Left colon (tissue), 2 donors: ENCODE measurements around the gene IP6K1. TPM values are rescaled to one million over a fixed set of nuclear protein-coding genes. Genes with fewer than 3 reads are reported as not detected.
A peak's percentile ranks its signal among the peaks of the same experiment; 100 is the strongest.

Experiments
- ATAC-seq: fragments of 200-7000 bp; cut with Tn5 transposase; one replicate; pipeline ENCODE4 v1.9.1; 2020; ENCODE audit warnings: mild to moderate bottlenecking, moderate library complexity
- DNase-seq, 2 donors: peaks; one replicate each; pipeline ENCODE4 v3.0.0-alpha.2; 2020
- intact Hi-C, 2 donors: fragments of 100-400 bp; cut with DNase I in 1 of 2; cut with micrococcal nuclease in 1 of 2; formaldehyde crosslinking; loops; one replicate each; pipeline versions ENCODE4 v1.11.2 to v1.14.0; 2022; cut with DNase I, micrococcal nuclease
- total RNA-seq, 2 donors: library from RNA; stranded (reverse); fragmentation: NEBNext Ultra II Directional; extraction: Animal tissue kit (Norgen Biotek cat#: 25700); gene quantifications; one replicate each; pipeline ENCODE4 v1.2.1, GENCODE V29; 2021
- donor health status: DM: no; HTN: no; CAD: no.
- donor health status: DM: yes; HTN: yes; CAD: no.

The IP6K1 gene
- total RNA-seq, 2 donors from 2014 or later, result 29.2 to 36.9 TPM

DNA sequence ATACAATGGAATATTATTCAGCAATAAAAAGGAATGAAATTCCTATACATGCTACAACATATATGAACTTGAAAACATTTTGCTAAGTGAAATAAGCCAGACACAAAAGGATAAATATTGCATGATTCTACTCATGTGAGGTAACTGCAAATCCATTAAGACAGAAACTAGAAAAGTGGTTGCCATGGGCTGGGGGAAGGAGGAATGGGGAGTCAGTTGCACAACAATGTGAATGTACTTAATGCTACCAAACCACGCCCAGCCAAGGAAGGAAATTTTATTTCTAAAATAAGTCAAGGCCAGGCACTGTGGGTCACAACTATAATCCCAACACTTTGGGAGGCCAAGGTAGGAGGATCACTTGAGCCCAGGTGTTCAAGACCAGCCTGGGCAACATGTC is 52.8 kb downstream of the IP6K1 start:
- intact Hi-C loops, result no loop called here
- ATAC-seq, result no peak
- no peak for DNase-seq

- DNase-seq, result no peak
- intact Hi-C loops, result no loop called here
These were observed 53.7 kb downstream of the IP6K1 start for GRCh38 chr3:49732597-49732996.

GRCh38 chr3:49729966-49730609 is 56.3 kb downstream of the IP6K1 start:
- intact Hi-C loops, result no loop called here
- ATAC-seq, result no peak
- no peak for DNase-seq

More at GRCh38 chr3:49732597-49732996, 53.7 kb downstream of the IP6K1 start:
- no peak for ATAC-seq

DNA sequence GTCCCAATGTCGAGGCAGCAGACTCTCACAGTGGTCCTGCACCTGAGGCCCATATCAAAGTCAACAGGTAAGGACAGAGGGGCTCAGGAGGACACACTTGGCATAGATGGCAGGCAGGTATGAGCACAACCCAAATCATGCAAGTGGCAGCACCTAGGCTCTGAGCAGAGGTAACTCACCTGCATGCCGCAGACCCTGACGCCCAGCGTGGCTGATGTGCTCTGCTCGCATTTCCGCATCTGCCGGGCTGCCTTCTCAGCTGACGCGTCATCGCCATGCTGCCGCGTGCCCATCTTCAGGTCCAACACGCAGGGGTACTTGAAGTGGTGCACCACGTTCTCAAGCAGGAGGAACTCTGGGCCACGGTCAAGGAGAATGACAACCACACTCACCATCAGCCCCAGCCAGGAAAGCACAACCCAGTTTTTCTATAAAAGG is 58.4 kb downstream of the IP6K1 start:
- intact Hi-C loops, result no loop called here
- DNase-seq (no peak), ATAC-seq (no peak)

DNA sequence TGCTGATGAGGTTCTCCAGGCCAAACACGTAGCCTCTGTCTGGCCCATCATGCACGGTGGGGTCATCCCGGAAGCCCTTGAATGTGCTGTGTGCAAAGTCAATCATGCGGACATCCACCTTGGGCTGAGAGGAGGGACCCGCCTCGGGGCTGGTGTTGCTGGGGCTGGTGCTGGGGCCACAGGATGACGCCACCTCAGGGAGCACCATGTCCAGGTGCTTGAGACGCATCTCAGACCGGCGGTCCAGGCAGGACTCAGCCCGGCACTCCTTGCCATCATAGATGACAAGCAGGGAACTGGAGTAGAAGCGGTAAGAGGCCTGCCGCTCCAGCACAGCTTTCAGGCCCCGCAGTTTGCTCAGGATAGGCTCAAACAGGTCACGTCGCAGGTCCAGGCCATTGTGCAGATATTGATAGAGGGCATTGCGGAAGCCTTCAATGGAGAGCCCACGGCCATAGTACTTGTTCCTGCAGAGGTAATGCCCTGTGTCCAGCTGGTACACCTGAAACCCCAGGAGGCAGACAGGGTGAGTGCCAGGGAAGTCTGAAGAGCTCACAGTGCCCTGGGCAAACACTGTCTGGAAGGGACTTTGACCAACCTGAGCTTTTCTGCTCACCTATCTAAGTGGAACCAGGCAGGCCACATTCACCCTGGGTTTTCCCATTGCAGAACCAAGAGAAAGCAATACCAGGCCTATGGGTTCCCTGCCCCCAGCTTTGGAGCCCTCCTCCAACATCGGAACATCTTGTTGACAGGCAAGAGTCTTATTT is 59.0 kb downstream of the IP6K1 start:
- no peak for DNase-seq
- no peak for ATAC-seq
- intact Hi-C loops, result no loop called here

DNA sequence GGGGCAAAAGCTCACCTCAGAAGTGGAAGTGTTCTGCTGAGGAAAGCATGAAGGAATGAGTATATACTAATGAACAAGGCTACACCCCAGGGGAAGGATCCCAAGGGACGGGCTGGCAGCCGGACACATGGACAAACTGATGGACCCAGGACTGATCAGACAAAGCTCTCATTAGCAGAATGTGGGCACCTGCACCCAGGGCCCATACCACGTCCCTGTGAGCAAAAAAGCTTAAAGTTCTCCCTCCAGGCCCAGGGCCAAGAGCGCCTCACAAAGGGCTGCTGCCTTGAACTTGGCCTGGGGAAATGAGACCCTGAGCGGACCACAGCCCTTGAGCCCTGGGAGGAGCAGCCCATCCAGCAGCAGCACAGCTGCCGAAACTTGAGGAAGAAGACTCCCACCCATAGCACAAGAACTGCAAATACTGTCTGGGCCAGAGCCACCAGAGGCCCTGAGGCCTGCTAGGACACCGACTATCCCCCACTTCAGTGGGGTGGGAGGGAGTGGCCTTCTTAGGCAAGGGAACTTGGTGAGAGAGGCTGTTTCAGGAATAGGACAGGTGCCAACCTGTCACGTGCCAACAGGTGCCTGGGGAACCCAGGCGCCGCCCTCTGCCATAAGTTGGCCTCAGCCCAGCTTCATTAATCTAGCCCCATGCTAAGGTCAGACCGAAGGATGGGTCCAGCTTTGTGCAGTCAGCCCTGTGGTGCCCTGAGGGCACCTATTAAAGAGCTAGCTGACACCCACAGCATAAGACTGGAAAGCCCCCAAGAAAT is 60.2 kb downstream of the IP6K1 start:
- DNase-seq (peak; percentile 83 to 86), ATAC-seq (peak; percentile 32)
- intact Hi-C loops, result no loop called here

- intact Hi-C loops, result no loop called here
- no peak for ATAC-seq
- DNase-seq, result peak; percentile 50 to 66
These were observed 61.8 kb downstream of the IP6K1 start for GRCh38 chr3:49724586-49724985.

DNA sequence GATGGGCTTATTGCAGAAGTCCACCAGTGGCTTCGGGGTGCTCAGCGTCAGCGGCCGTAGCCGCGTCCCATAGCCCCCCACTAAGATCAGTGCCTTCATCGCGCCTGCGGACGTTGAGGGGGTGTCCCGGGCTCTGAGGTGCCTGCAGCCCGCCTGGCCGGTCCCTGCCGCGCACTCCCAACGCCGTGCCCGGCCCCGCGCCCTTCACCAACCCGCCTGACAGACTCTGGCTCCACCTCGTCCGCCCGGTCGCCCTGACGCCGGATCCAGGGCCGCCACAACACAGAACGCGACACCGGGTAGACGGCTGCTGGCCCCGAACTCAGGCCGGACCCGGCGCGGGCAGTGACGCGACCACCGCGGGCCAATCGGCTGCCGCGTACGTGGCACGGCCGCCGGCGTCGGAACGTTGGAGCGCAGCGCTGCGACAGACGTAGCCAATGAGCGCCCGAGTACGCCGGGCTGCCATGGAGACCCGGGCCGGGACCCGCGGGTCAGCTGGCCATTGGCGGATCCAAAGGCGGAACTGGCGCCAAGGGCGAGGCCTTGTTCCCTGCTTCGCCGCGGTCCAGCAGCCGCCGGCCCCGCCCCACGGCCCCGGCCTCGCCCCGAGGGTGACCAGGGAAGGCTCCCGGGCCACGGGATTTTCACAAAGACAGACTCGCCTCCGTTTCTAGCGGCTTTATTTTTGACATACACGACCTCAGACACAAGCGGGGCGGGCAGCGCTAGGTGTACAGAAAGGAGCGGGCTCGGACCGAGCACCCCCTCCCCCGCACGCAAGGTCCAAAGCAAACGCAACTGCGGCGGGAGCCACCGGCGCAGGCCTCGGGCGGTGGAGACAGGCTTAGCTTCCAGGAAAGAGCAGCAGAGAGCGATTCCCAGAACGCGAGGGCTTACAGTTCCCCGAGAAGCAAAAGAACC is 62.5 kb downstream of the IP6K1 start, which contains the start of gene GMPPB:
GMPPB (minus strand) TSS at position 324 of the 924 bp plus-strand sequence; CDS start at position 99, 225 bp downstream.
- DNase-seq, result peak; percentile 97
- intact Hi-C loops, result no loop called here
- peak; percentile 74 for ATAC-seq

DNA sequence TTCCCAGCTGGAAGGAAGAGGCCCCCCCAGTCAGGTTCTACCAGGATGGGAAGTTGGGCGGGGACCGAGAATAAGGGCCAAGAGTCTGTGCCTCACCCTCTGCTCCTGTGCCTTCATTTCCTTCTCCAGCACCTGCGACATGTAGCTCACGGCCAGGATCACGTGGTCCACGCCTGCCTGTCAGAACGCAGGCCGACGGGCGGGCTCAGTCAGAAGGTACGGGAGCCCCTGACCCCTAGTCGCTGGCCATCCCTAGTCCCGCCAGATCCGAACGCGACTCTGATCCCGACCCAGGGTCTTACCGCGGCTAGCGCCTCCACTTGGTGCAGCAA is 63.1 kb downstream of the IP6K1 start:
- intact Hi-C loops, result no loop called here
- peak; percentile 87 to 92 for DNase-seq
- peak; percentile 61 for ATAC-seq

DNA sequence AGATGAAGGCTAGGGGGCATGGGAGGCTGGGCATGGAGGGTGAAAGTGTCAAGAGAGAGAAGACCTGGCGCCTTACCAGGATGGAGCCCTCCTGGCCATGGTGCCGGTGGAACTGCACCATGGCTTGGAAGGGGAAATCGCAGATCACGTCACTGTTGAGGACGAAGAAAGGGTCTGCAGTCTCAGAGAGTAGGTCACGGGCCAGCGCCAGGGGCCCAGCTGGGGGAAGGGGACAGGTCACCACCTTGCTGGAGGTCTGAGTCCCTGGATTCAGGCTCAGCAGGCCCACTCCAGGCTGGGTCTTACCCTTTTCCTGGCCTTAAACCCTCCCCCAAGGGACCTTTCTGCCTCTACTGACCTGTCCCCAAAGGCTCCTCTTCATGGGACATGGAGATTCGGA is 63.4 kb downstream of the IP6K1 start:
- DNase-seq, result peak in 1 of 2 donors; percentile 42
- intact Hi-C loops, result no loop called here
- no peak for ATAC-seq

DNA sequence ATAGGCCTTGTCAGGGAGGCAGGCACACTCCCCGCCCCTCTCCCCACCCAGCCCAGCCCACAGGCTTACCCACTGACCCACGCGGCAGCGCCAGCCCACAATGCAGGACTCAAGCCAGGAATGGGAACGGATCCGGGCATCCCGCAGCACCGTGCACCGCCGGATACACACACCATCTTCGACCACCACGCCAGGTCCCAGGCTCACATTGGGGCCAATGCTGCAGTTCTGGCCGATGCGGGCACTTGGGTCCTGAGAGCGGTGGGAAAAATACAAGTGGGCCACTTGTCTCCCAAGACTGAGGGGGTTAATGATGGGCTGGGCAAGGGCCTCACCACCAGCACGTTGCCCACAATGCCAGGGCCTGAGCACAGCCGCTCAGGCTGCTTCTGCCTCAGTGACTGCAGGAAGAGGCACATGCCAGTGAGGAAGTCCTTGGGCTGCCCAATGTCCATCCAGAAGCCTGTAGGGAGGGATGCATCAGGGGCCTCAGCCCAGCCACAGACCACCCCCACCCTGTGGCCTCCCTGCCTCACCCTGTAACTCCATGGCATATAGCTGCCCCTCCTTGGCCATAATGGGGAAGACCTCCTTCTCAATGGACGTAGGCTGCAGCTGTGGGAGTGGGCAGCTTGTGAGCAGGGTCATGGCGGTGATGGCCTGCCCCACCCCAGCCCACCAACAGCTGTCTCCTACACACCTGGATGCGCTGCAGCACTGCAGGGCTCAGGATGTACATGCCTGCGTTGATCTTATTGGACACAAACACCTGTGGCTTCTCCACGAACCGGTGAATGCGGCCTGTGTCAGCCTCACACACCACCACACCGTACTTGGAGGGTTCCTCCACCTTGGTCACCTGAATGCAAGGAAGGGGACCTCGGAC is 64.2 kb downstream of the IP6K1 start:
- DNase-seq, result no peak
- ATAC-seq, result no peak
- intact Hi-C loops, result no loop called here

- intact Hi-C loops, result no loop called here
- DNase-seq (no peak), ATAC-seq (no peak)
These were observed 64.8 kb downstream of the IP6K1 start for GRCh38 chr3:49721596-49721895.

- intact Hi-C loops, result no loop called here
- DNase-seq, result no peak
- ATAC-seq, result no peak
These were observed 65.3 kb downstream of the IP6K1 start for GRCh38 chr3:49720855-49721595.

- ATAC-seq (peak; percentile 60), DNase-seq (peak; percentile 96 to 99)
- intact Hi-C loops, result loop anchor here in 1 of 2 donors (10.0 kb wide), 1 partner anchor 135 kb away; the partner anchor contains the start of gene TRAIP
These were observed 67.0 kb downstream of the IP6K1 start, which contains the start of gene AMIGO3 for GRCh38 chr3:49719214-49719884. Gene AMIGO3, minus strand, starts transcription at chr3:49719684. Its CDS starts 219 bp downstream, at chr3:49719465.

DNA sequence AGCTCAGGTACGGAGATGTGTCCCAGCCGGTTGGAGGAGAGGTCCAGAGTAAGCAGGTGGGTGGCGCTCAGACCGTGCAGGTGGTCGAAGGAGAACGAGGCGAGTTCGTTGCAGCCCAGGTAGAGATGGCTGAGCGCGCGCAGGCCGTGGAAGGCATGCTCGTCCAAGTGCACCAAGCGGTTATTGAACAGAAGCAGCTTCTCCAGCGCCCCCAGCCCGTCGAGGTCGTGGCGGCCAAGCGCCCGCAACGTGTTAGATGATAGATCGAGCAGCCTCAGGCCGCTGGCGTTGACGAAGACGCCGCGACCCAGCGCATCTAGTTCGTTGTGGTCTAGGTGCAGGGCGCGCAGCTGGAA is 67.5 kb downstream of the IP6K1 start:
- intact Hi-C loops, result loop anchor here in 1 of 2 donors (10.0 kb wide), 1 partner anchor 136 kb away; the partner anchor contains the start of gene TRAIP
- peak; percentile 0 for ATAC-seq

More for the DNA sequence above, 67.5 kb downstream of the IP6K1 start:
- peak in 1 of 2 donors; percentile 36 for DNase-seq
